Ovary (tissue), 3 donors: ENCODE results near the gene PCGF1.

Experiments used
- EP300 ChIP-seq: sonication (generic); formaldehyde crosslinking; IDR thresholded peaks from one replicate; pipeline ENCODE4 v1.6.1; 2017; ENCODE audit warnings: antibody characterized with exemption
- POLR2A ChIP-seq: fragments of 450-650 bp; IDR thresholded peaks from one replicate; pipeline ENCODE4 v1.6.1; 2017; ENCODE audit warnings: antibody characterized with exemption, mild to moderate bottlenecking, moderate library complexity
- TF ChIP-seq, protein P1 (sequence below), 3 donors: fragments of 450-650 bp in 2 of 3; fragments of 200-600 bp in 1 of 3; IDR thresholded peaks; one replicate each; pipeline versions ENCODE4 v1.5.1 to v1.8.0; 2016 to 2022; ENCODE audit warnings: antibody characterized with exemption in 3 of 3, mild to moderate bottlenecking in 1 of 3
- donor health status: DM: no; HTN: no; CAD: no.

DNA sequence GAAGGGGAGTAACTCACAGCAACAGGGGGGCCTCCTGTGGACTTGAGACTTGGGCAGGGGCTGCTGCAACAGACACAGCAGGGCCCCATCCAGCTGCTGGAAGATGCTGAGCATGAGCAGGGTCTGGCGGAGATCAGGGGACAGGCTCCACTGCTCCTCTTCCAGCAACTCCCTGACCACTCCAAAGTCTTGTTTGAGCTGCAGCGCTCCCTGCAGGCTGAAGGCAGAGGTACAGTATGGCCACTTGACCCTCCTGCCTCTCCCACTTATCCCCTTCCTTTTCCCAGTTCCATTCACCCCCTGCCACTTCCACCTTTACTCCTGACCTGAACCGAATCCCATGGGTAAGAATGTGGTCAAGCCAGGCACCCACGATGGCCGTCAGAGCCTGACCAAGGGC, 32.6 kb downstream of the PCGF1 start:
- TF ChIP-seq POLR2A: no peak
- TF ChIP-seq, protein P1, sequence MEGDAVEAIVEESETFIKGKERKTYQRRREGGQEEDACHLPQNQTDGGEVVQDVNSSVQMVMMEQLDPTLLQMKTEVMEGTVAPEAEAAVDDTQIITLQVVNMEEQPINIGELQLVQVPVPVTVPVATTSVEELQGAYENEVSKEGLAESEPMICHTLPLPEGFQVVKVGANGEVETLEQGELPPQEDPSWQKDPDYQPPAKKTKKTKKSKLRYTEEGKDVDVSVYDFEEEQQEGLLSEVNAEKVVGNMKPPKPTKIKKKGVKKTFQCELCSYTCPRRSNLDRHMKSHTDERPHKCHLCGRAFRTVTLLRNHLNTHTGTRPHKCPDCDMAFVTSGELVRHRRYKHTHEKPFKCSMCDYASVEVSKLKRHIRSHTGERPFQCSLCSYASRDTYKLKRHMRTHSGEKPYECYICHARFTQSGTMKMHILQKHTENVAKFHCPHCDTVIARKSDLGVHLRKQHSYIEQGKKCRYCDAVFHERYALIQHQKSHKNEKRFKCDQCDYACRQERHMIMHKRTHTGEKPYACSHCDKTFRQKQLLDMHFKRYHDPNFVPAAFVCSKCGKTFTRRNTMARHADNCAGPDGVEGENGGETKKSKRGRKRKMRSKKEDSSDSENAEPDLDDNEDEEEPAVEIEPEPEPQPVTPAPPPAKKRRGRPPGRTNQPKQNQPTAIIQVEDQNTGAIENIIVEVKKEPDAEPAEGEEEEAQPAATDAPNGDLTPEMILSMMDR (IDR thresholded peaks at IDR 0.05): no peak
- no peak for TF ChIP-seq EP300
